ENCODE results near the gene HNRNPH2. TPM values are rescaled to one million over a fixed set of nuclear protein-coding genes. Genes with fewer than 3 reads are reported as not detected.

The HNRNPH2 gene
- total RNA-seq, 1 donor = 66.2 TPM

GRCh38 chrX:101385795-101386541, 22.1 kb upstream of the HNRNPH2 start, which contains the start of gene BTK:
TSS of gene BTK (minus strand) at chrX:101386191. CDS start at chrX:101375284, 10,907 bp downstream.
- TF ChIP-seq CTCF (IDR thresholded peaks at IDR 0.05; ENCODE audit: insufficient read depth, low read length) = no peak
- no peak for DNase-seq (ENCODE audit: low read depth)
- no peak within 1 kb of the TSS for H3K4me3 ChIP-seq (ENCODE audit: low read depth, low read length)

DNA sequence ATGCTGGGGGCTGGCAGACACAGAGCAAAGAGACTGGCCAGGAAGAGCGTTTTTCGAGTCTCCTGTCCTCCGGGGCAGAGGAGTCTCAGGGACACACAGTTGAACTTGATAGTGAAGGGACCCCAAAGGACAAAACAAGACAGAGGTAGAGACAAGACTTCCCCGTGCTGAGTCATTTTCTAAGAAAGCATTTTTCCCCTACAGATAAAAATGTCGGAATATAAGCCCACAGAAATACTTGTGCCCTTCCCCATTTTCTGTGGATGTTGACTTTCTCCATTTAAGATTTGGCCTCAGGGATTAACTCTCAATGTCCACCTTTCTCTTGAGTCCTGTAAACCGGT, 21.5 kb upstream of the HNRNPH2 start:
- no peak overlapping the region for H3K4me3 ChIP-seq (ENCODE audit: low read depth, low read length)
- no peak for DNase-seq (ENCODE audit: low read depth)
- TF ChIP-seq CTCF (IDR thresholded peaks at IDR 0.05; ENCODE audit: insufficient read depth, low read length) = no peak

GRCh38 chrX:101388604-101389003, 19.4 kb upstream of the HNRNPH2 start:
- DNase-seq (ENCODE audit: low read depth) = no peak
- no peak for TF ChIP-seq CTCF (IDR thresholded peaks at IDR 0.05; ENCODE audit: insufficient read depth, low read length)

DNA sequence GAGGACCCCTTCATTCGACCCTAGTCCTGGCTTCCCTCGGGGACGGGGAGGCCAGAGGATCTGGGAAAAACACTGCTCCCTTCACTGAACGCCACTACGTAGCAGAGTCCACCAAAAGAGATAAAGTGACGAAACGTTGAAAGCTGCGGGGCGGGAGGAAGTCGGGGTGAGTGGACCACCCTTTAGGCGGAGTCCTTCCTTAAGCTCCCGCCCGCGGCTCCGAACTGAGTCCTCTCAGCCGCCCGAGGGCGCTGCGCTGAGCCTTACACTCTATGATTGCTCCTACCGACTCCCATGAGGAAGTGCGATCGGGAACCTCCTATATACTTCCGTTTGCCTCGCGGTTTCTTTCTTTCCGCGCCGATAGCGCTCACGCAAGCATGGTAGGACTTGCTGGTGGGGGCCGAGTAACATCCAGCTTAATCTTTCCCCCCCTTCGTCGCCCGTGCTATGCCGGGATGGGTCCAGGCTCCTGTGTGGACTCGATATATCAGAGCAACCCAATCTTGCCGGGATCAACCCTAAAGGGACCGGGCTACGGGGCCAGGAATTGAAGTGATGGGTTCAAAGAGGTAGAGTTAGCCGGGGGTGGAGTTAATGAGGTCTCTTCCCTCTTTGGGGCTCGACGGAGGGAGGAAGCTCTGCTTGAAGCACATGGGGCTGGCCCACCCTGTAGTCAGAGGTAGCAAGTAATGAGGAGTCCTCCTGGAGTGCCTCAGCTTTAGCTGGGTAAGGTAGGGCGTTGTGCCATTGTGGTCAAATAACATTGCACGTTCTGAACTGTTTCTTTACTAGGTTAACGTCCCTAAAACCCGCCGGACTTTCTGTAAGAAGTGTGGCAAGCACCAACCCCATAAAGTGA, 17.1 kb upstream of the HNRNPH2 start, which contains the start of gene RPL36A:
TSS of gene RPL36A (plus strand) at position 348 of the 862 bp plus-strand sequence. CDS start at position 381, 33 bp downstream.
- TF ChIP-seq CTCF (IDR thresholded peaks at IDR 0.05; ENCODE audit: insufficient read depth, low read length) = peak; percentile 75
- peak within 1 kb of the TSS; percentile 76 for H3K4me3 ChIP-seq (ENCODE audit: low read depth, low read length)
- DNase-seq (ENCODE audit: low read depth) = peak; percentile 90

More at GRCh38 chrX:101388604-101389003, 19.4 kb upstream of the HNRNPH2 start:
- H3K4me3 ChIP-seq (ENCODE audit: low read depth, low read length) = no peak overlapping the region

GRCh38 chrX:101391831-101392230, 16.2 kb upstream of the HNRNPH2 start:
- no peak for DNase-seq (ENCODE audit: low read depth)
- H3K4me3 ChIP-seq (ENCODE audit: low read depth, low read length) = peak overlapping the region; percentile 76
- TF ChIP-seq CTCF (IDR thresholded peaks at IDR 0.05; ENCODE audit: insufficient read depth, low read length) = no peak

DNA sequence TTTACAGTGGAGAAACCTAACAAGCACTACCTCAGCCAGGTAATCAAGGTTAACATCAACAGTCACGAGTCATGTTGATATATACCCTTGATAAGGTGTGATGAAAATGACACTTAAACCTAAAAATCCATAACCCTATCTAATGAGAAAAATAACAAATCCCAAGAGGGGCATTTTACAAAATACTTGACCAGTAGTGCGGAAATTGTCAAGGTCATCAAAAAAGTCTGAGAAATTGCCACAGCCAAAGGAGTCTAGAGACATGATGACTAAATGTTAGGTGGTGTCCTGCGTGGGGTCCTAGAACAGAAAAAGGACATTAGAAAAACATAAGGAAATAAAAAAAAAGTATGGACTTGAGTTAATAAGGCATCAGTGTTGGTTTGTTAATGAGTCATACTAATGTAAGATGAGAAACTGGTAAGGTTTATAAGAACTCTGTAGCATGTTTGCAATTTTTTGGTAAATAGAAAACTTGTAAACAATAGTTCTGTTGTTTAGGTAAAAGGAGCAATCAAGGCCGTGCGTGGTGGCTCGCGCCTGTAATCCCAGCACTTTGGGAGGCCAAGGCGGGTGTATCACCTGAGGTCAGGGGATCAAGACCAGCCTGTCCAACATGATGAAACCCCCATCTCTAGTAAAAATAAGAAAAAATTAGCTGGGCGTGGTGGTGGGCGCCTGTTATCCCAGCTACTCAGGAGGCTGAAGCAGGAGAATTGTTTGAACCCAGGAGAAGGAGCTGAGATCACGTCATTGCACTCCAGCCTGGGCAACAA, 14.3 kb upstream of the HNRNPH2 start:
- no peak overlapping the region for H3K4me3 ChIP-seq (ENCODE audit: low read depth, low read length)
- TF ChIP-seq CTCF (IDR thresholded peaks at IDR 0.05; ENCODE audit: insufficient read depth, low read length) = no peak
- no peak for DNase-seq (ENCODE audit: low read depth)

All from fibroblast of the aortic adventitia (primary cell).